Prostate gland (tissue), 1 donor: ENCODE measurements around the gene MCCD1.

Experiments used
- POLR2A ChIP-seq: fragments of 450-650 bp; IDR thresholded peaks from one replicate; pipeline ENCODE4 v1.6.1; 2016; ENCODE audit warnings: antibody characterized with exemption, mild to moderate bottlenecking
- POLR2AphosphoS5 ChIP-seq: sonication (generic); formaldehyde crosslinking; IDR thresholded peaks from one replicate; pipeline ENCODE4 v1.6.1; 2017; ENCODE audit warnings: antibody characterized with exemption

DNA sequence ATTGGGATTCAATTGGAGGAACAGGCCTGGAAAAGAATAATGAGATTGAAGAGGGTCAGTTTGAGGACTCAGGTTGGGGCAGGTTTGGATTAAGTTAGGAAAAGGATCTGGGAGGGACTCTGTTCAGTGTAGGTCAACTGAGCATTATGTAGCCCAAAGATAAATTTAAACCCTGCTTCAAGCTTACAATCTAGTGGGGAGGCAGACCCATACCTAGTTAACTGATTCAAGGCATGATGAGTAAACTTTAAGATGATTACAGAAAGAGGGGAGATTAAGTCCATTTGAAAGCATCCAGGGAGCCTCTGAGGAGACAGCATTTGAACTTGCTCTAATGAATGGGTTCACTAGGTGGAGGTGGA, 31.9 kb downstream of the MCCD1 start:
- TF ChIP-seq POLR2A (no peak), POLR2AphosphoS5 (no peak)
